ENCODE data around the gene FXYD6.

Gene FXYD6

GRCh38 chr11:117863383-117863782 lies 13.1 kb downstream of the FXYD6 start:
- TF ChIP-seq CTCF (IDR thresholded peaks at IDR 0.05; ENCODE audit: borderline replicate concordance, insufficient read depth, low read depth, low read length) = no peak
- H3K4me3 ChIP-seq (ENCODE audit: low read depth, low read length) = no peak overlapping the region

GRCh38 chr11:117862753-117863152 lies 13.7 kb downstream of the FXYD6 start:
- no peak overlapping the region for H3K4me3 ChIP-seq (ENCODE audit: low read depth, low read length)
- TF ChIP-seq CTCF (IDR thresholded peaks at IDR 0.05; ENCODE audit: borderline replicate concordance, insufficient read depth, low read depth, low read length) = no peak

GRCh38 chr11:117862019-117862725 lies 14.3 kb downstream of the FXYD6 start:
- no peak for TF ChIP-seq CTCF (IDR thresholded peaks at IDR 0.05; ENCODE audit: borderline replicate concordance, insufficient read depth, low read depth, low read length)
- H3K4me3 ChIP-seq (ENCODE audit: low read depth, low read length) = no peak overlapping the region

- no peak for TF ChIP-seq CTCF (IDR thresholded peaks at IDR 0.05; ENCODE audit: borderline replicate concordance, insufficient read depth, low read depth, low read length)
- no peak overlapping the region for H3K4me3 ChIP-seq (ENCODE audit: low read depth, low read length)
Observed at GRCh38 chr11:117861151-117862018, 15.1 kb downstream of the FXYD6 start.

GRCh38 chr11:117860139-117860538 lies 16.3 kb downstream of the FXYD6 start:
- H3K4me3 ChIP-seq (ENCODE audit: low read depth, low read length) = no peak overlapping the region
- TF ChIP-seq CTCF (IDR thresholded peaks at IDR 0.05; ENCODE audit: borderline replicate concordance, insufficient read depth, low read depth, low read length) = no peak

GRCh38 chr11:117859488-117860112 lies 16.9 kb downstream of the FXYD6 start:
- H3K4me3 ChIP-seq (ENCODE audit: low read depth, low read length) = no peak overlapping the region
- TF ChIP-seq CTCF (IDR thresholded peaks at IDR 0.05; ENCODE audit: borderline replicate concordance, insufficient read depth, low read depth, low read length) = no peak
